OCI-LY7 (cell line): Measurements from ENCODE around the gene SYDE2.

ENCODE experiments used
- CTCF ChIP-seq: fragments of 200-600 bp; sonication (generic); conservative IDR thresholded peaks from 2 replicates; pipeline ENCODE4 v1.5.1; 2014; ENCODE audit warnings: mild to moderate bottlenecking, antibody characterized with exemption, low read length, moderate library complexity, mixed read lengths
- EZH2phosphoT487 ChIP-seq: fragments of 200-600 bp; sonication (generic); IDR thresholded peaks from 2 replicates; pipeline ENCODE4 v1.6.1; 2018; ENCODE audit warnings: low read depth, borderline replicate concordance, mild to moderate bottlenecking, mixed run types, antibody characterized with exemption, low read length, moderate library complexity, mixed read lengths

GRCh38 chr1:85178396-85178795 is 22.4 kb downstream of the SYDE2 start:
- TF ChIP-seq CTCF (no peak), EZH2phosphoT487 (no peak)
